ENCODE measurements around the gene SPATA16. TPM values are rescaled to one million over a fixed set of nuclear protein-coding genes. Genes with fewer than 3 reads are reported as not detected.

Gene SPATA16
- total RNA-seq, 2 donors from 2014 or later: not detected

- no peak for DNase-seq (ENCODE audit: low spot score)
- Histone ChIP-seq H3K4me1 (ENCODE audit: control insufficient read depth in 1 of 2, low read depth in 2 of 2) (no peaks in the 10 kb centered on the region), H3K4me3 (no peak overlapping the region), H3K27ac (no peak overlapping the region), H3K9me3 (no peaks in the 10 kb centered on the region), H3K36me3 (no peaks in the 10 kb centered on the region), H3K27me3 (replicated peaks; ENCODE audit: insufficient read depth) (no peaks in the 10 kb centered on the region)
- ATAC-seq (ENCODE audit: insufficient number of reproducible peaks, low FRiP score, low read depth): no peak
- no peak for TF ChIP-seq CTCF (IDR thresholded peaks at IDR 0.05)
These were observed 195.0 kb downstream of the SPATA16 start for GRCh38 chr3:172946061-172946460.

DNA sequence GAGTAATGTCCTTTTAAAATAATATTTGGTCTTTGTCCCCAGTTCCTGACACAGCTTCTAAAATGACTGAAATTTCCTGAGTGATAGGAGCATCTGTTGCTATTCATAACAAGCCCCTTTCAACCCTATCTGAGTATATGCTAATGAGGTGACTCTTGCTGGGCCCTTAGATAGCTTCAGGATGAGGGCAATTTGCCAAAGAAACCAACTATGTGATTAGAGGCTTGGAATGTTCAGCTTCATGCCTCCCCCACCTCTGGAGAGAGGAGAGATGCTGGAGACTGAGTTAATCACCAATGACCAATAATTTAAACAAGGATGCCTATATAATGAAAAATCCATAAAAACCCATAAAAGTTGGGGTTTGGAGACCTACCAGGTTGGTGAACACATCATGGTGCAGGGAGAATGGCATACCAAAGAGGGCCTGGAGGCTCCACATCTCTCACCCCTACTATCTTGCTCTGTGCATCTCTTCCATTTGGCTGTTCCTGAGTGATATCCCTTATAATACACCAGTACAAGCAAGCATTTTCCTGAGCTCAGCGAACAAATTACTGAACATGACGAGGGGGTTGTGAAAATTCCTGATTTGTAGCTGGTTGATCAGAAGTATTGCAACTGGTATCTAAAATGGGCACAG is 201.3 kb downstream of the SPATA16 start:
- ATAC-seq (ENCODE audit: insufficient number of reproducible peaks, low FRiP score, low read depth) (no peak), DNase-seq (ENCODE audit: low spot score) (no peak)
- Histone ChIP-seq H3K4me1 (ENCODE audit: control insufficient read depth in 1 of 2, low read depth in 2 of 2) (no peaks in the 10 kb centered on the region), H3K36me3 (no peaks in the 10 kb centered on the region), H3K4me3 (no peak overlapping the region), H3K9me3 (no peaks in the 10 kb centered on the region), H3K27ac (no peak overlapping the region), H3K27me3 (replicated peaks; ENCODE audit: insufficient read depth) (no peaks in the 10 kb centered on the region)
- TF ChIP-seq CTCF (IDR thresholded peaks at IDR 0.05): no peak

- DNase-seq (ENCODE audit: low spot score): no peak
- TF ChIP-seq CTCF (IDR thresholded peaks at IDR 0.05): no peak
- Histone ChIP-seq H3K27me3 (replicated peaks; ENCODE audit: insufficient read depth) (no peaks in the 10 kb centered on the region), H3K36me3 (no peaks in the 10 kb centered on the region), H3K27ac (no peak overlapping the region), H3K4me1 (ENCODE audit: control insufficient read depth in 1 of 2, low read depth in 2 of 2) (no peaks in the 10 kb centered on the region), H3K9me3 (no peaks in the 10 kb centered on the region), H3K4me3 (no peak overlapping the region)
- no peak for ATAC-seq (ENCODE audit: insufficient number of reproducible peaks, low FRiP score, low read depth)
These were observed 202.2 kb downstream of the SPATA16 start for GRCh38 chr3:172938788-172939187.

DNA sequence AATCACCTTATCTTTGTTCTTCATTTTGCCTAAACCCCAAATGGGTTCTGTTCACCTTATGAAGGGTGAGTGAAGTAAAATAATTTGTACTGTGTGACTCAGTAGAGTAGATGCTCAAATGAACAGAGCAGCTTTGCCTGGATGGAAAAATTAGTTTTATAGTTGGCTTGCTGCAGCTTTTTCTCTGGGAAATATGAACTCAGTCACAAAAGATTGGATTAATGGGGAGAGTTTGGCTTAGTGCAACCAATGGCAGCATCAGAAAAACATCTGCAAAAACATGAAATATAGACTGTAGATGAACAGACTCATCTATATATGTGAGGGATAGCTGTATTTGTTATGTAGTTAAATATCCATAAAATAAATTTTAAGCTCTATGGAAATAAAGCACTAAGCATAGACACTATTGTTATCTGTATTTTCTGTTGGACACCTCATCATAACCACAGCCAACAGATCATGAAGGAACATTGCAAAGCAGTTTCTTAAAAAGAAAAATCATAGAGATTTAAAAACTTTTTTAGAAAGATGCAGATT is 209.2 kb downstream of the SPATA16 start:
- Histone ChIP-seq H3K36me3 (no peaks in the 10 kb centered on the region), H3K27ac (no peak overlapping the region), H3K4me3 (no peak overlapping the region), H3K27me3 (replicated peaks; ENCODE audit: insufficient read depth) (no peaks in the 10 kb centered on the region), H3K9me3 (no peaks in the 10 kb centered on the region), H3K4me1 (ENCODE audit: control insufficient read depth in 1 of 2, low read depth in 2 of 2) (no peaks in the 10 kb centered on the region)
- no peak for TF ChIP-seq CTCF (IDR thresholded peaks at IDR 0.05)
- DNase-seq (ENCODE audit: low spot score) (no peak), ATAC-seq (ENCODE audit: insufficient number of reproducible peaks, low FRiP score, low read depth) (no peak)

DNA sequence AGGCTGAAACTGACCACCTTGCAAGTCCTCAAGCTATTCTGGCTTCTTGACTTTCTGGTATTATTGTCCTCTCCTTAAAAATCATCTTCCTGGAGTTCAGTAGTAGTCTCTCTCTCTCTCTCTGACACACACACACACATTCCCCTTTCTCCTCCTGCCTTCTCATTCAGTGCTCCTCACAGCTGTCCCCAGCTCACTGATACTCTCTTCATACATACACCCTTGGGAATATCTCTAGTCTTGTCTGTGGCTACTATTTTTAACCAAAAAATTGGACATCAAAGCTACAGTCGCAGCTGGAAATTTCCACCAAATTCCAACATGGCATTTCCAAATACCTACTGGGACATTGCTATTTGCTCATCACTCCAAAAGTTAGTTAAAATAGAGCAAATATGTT is 211.6 kb downstream of the SPATA16 start:
- Histone ChIP-seq H3K36me3 (no peaks in the 10 kb centered on the region), H3K9me3 (no peaks in the 10 kb centered on the region), H3K27me3 (replicated peaks; ENCODE audit: insufficient read depth) (no peaks in the 10 kb centered on the region), H3K4me3 (no peak overlapping the region), H3K4me1 (ENCODE audit: control insufficient read depth in 1 of 2, low read depth in 2 of 2) (no peaks in the 10 kb centered on the region), H3K27ac (no peak overlapping the region)
- TF ChIP-seq CTCF (IDR thresholded peaks at IDR 0.05): no peak
- DNase-seq (ENCODE audit: low spot score): no peak
- ATAC-seq (ENCODE audit: insufficient number of reproducible peaks, low FRiP score, low read depth): no peak

Measured in thoracic aorta (tissue), 2 donors.